A549 (cell line): ENCODE results near the gene MED23. TPM values are rescaled to one million over a fixed set of nuclear protein-coding genes. Genes with fewer than 3 reads are reported as not detected.

Source experiments
- ATAC-seq, 2 experiments: fragments of 200-7000 bp in 1 of 2; fragments of >200 bp in 1 of 2; cut with Nextera tagmentation in 1 of 2; cut with Tn5 transposase in 1 of 2; 3 replicates each; pipeline versions ENCODE4 v1.8.0 to v1.9.1; 2018 to 2020; ENCODE audit warnings: mild to moderate bottlenecking in 1 of 2, moderate library complexity in 1 of 2
- CTCF ChIA-PET: fragments of 300-600 bp; sonication (Branson Sonifier 250); formaldehyde crosslinking; extraction: SDS; loops from one replicate; lab custom pipeline; 2021; ENCODE audit warnings: antibody characterized with exemption, inconsistent platforms; lab: Yijun Ruan, JAX
- POLR2A ChIA-PET: fragments of 350-600 bp; formaldehyde crosslinking; extraction: SDS; loops from one replicate; lab custom pipeline; 2021; ENCODE audit warnings: antibody characterized with exemption, inconsistent platforms; lab: Yijun Ruan, JAX
- DNase-seq, 2 experiments: peaks; one replicate each; pipeline versions ENCODE4 v3.0.0 to v3.0.0-alpha.2; 2011 to 2016; ENCODE audit warnings: low read depth in 1 of 2, low spot score in 1 of 2
- FAIRE-seq: peaks from 2 replicates; lab custom pipeline; 2011; peaks lifted over from hg19 to GRCh38; lab: Jason Lieb, UNC
- H3K27ac ChIP-seq, 2 experiments: fragments of >200 bp; sonication (Bioruptor Twin); formaldehyde crosslinking; 3 replicates each; pipeline ENCODE4 v1.5.1; 2016 to 2017
- H3K4me1 ChIP-seq: fragments of >200 bp; sonication (Bioruptor Twin); formaldehyde crosslinking; 3 replicates; pipeline ENCODE4 v1.6.1; 2016
- H3K4me2 ChIP-seq: fragments of >200 bp; sonication (Bioruptor Twin); formaldehyde crosslinking; 3 replicates; pipeline ENCODE4 v1.6.1; 2016
- H3K4me3 ChIP-seq: fragments of >200 bp; sonication (Bioruptor Twin); formaldehyde crosslinking; 3 replicates; pipeline ENCODE4 v1.5.1; 2016
- H3K9me3 ChIP-seq: fragments of >200 bp; sonication (Bioruptor Twin); formaldehyde crosslinking; 3 replicates; pipeline ENCODE4 v1.6.1; 2016
- BCL3 ChIP-seq: fragments of >200 bp; sonication (Bioruptor Twin); formaldehyde crosslinking; IDR thresholded peaks from 3 replicates; pipeline ENCODE4 v1.6.1; 2016
- CBX8 ChIP-seq: fragments of 200-600 bp; sonication (generic); IDR thresholded peaks from 2 replicates; pipeline ENCODE4 v1.6.1; 2016
- CHD2 ChIP-seq: fragments of 150-350 bp; IDR thresholded peaks from 2 replicates; pipeline ENCODE4 v1.6.1; 2014; ENCODE audit warnings: low read length; ENCODE audit not compliant: partially characterized antibody
- CHD4 ChIP-seq: fragments of 200-600 bp; sonication (generic); IDR thresholded peaks from 2 replicates; pipeline ENCODE4 v1.6.1; 2016; ENCODE audit warnings: antibody characterized with exemption, mild to moderate bottlenecking, borderline replicate concordance
- EHMT2 ChIP-seq: fragments of 200-600 bp; sonication (generic); IDR thresholded peaks from 2 replicates; pipeline ENCODE4 v1.6.1; 2016; ENCODE audit warnings: antibody characterized with exemption, low read depth, mild to moderate bottlenecking, moderate library complexity
- FOSB ChIP-seq: fragments of 250-450 bp; sonication (Bioruptor Pico); IDR thresholded peaks from 2 replicates; pipeline ENCODE4 v1.5.0; 2020; ENCODE audit warnings: mild to moderate bottlenecking, moderate library complexity
- FOXS1 ChIP-seq: fragments of 250-450 bp; sonication (Bioruptor Pico); IDR thresholded peaks from 2 replicates; pipeline ENCODE4 v1.5.0; 2020; ENCODE audit warnings: mild to moderate bottlenecking, moderate library complexity
- HEYL ChIP-seq: fragments of 250-450 bp; sonication (Bioruptor Pico); IDR thresholded peaks from 2 replicates; pipeline ENCODE4 v1.8.0; 2021; ENCODE audit warnings: mild to moderate bottlenecking, moderate library complexity
- HOXA7 ChIP-seq: fragments of 250-450 bp; sonication (Bioruptor Pico); IDR thresholded peaks from 2 replicates; pipeline ENCODE4 v1.5.0; 2020; ENCODE audit warnings: mild to moderate bottlenecking, moderate library complexity
- HOXB13 ChIP-seq: fragments of 250-450 bp; sonication (Bioruptor Pico); IDR thresholded peaks from 2 replicates; pipeline ENCODE4 v1.5.0; 2020; ENCODE audit warnings: low read depth, mild to moderate bottlenecking, moderate library complexity
- HOXB5 ChIP-seq: fragments of 250-450 bp; sonication (Bioruptor Pico); IDR thresholded peaks from 2 replicates; pipeline ENCODE4 v1.5.0; 2020; ENCODE audit warnings: mild to moderate bottlenecking, moderate library complexity
- JUN ChIP-seq, 2 experiments: fragments of >200 bp; sonication (Bioruptor Twin); formaldehyde crosslinking; IDR thresholded peaks; 2 replicates in 1 of 2; 3 replicates in 1 of 2; pipeline ENCODE4 v1.6.1; 2016 to 2017
- KDM1A ChIP-seq: fragments of 200-600 bp; sonication (generic); IDR thresholded peaks from 2 replicates; pipeline ENCODE4 v1.6.1; 2016; ENCODE audit warnings: low read depth, mild to moderate bottlenecking
- KDM5A ChIP-seq: fragments of 200-600 bp; sonication (generic); IDR thresholded peaks from 2 replicates; pipeline ENCODE4 v1.6.1; 2016; ENCODE audit warnings: antibody characterized with exemption, mild to moderate bottlenecking
- NPAS2 ChIP-seq: fragments of 250-450 bp; sonication (Bioruptor Pico); IDR thresholded peaks from 2 replicates; pipeline ENCODE4 v1.8.0; 2022; ENCODE audit warnings: mild to moderate bottlenecking, moderate library complexity, borderline replicate concordance
- POLR2A ChIP-seq: IDR thresholded peaks from 2 replicates; pipeline ENCODE4 v1.6.1; 2012; ENCODE audit warnings: mild to moderate bottlenecking, low read length
- RAD21 ChIP-seq, 2 experiments: fragments of >200 bp in 1 of 2; sonication (Bioruptor Twin) in 1 of 2; formaldehyde crosslinking in 1 of 2; IDR thresholded peaks in 1 of 2; conservative IDR thresholded peaks in 1 of 2; 2 replicates in 1 of 2; 3 replicates in 1 of 2; pipeline ENCODE4 v1.6.1; 2012 to 2018; ENCODE audit warnings: inconsistent platforms in 1 of 2
- WGBS: methylation state at CpG from one replicate; pipeline ENCODE4 v1.1.6; 2017; ENCODE audit errors: missing lambda C conversion rate; 5-methylcytosine and 5-hydroxymethylcytosine counted together
- polyA plus RNA-seq, 4 experiments: library from polyadenylated mRNA; depleted of rRNA in 3 of 4; stranded (reverse); fragments of >200 nt; fragmentation: RNase III in 1 of 4; extraction: RNeasy Plus Mini Kit Qiagen cat#74134 plus additional on column Dnase treatment in 1 of 4; gene quantifications; 2 replicates in 3 of 4; 3 replicates in 1 of 4; pipeline ENCODE4 v1.2.3, GENCODE V29; 2011 to 2017

The MED23 gene
- polyA plus RNA-seq, 2 of the 4 experiments (the other 2 are of a cell fraction), result 7.6 to 23.1 TPM

GRCh38 chr6:131568726-131569125, 59.3 kb downstream of the MED23 start:
- H3K4me1 ChIP-seq, result no peaks in the 10 kb centered on the region
- no peak overlapping the region for H3K4me3 ChIP-seq
- no peak for TF ChIP-seq HEYL (CRISPR knock-in tag)
- no peak for TF ChIP-seq POLR2A
- TF ChIP-seq RAD21 (conservative IDR thresholded peaks at IDR 0.05 in 1 of 2, IDR thresholded peaks at IDR 0.05 in 1 of 2), result no peak
- TF ChIP-seq KDM1A, result no peak
- no peak for TF ChIP-seq CHD2
- no peak for TF ChIP-seq EHMT2
- TF ChIP-seq NPAS2, result no peak
- TF ChIP-seq BCL3, result no peak
- no peak for TF ChIP-seq JUN (IDR thresholded peaks at IDR 0.05)
- TF ChIP-seq HOXB5 (CRISPR knock-in tag), result no peak
- TF ChIP-seq, all 56 proteins: peak for 0

GRCh38 chr6:131565056-131565455, 63.0 kb downstream of the MED23 start:
- POLR2A ChIA-PET, result no interaction called here
- 55% methylated on average over 2 of the region's 2 CpGs for WGBS

More at GRCh38 chr6:131568726-131569125, 59.3 kb downstream of the MED23 start:
- Histone ChIP-seq H3K9me3 (no peaks in the 10 kb centered on the region), H3K4me2 (no peak overlapping the region), H3K27ac (no peak overlapping the region)
- CTCF ChIA-PET, result no interaction called here
- ATAC-seq (no peak), FAIRE-seq (no peak), DNase-seq (no peak)
- 75% methylated on average over 4 of the region's 4 CpGs for WGBS
- POLR2A ChIA-PET, result no interaction called here

GRCh38 chr6:131561925-131562707, 65.9 kb downstream of the MED23 start:
- H3K4me3 ChIP-seq, result no peak overlapping the region
- H3K4me2 ChIP-seq, result no peak overlapping the region
- ChIA-PET CTCF (interaction anchor here (1.7 kb wide), 1 partner anchor 13 kb away, joined by 3 read pairs; no protein-coding TSS in a partner anchor), POLR2A (no interaction called here)
- TF ChIP-seq FOXS1 (CRISPR knock-in tag), result no peak
- no peak for TF ChIP-seq FOSB (CRISPR knock-in tag)
- H3K4me1 ChIP-seq, result no peaks in the 10 kb centered on the region
- FAIRE-seq (no peak), ATAC-seq (no peak), DNase-seq (no peak)
- WGBS, result 82% methylated on average over 4 of the region's 4 CpGs
- H3K27ac ChIP-seq, result no peak overlapping the region
- H3K9me3 ChIP-seq, result no peaks in the 10 kb centered on the region

More at GRCh38 chr6:131565056-131565455, 63.0 kb downstream of the MED23 start:
- no peaks in the 10 kb centered on the region for H3K4me1 ChIP-seq
- H3K9me3 ChIP-seq, result no peaks in the 10 kb centered on the region
- H3K4me3 ChIP-seq, result no peak overlapping the region
- H3K4me2 ChIP-seq, result no peak overlapping the region
- no peak for DNase-seq
- CTCF ChIA-PET, result interaction anchor here (0.8 to 1.1 kb wide), 2 partner anchors 27 to 680 kb away, joined by 3 read pairs; no protein-coding TSS in a partner anchor
- no peak overlapping the region for H3K27ac ChIP-seq
- ATAC-seq, result no peak
- no peak for TF ChIP-seq CHD2
- no peak for FAIRE-seq

GRCh38 chr6:131558922-131559321, 69.1 kb downstream of the MED23 start:
- Histone ChIP-seq H3K9me3 (no peaks in the 10 kb centered on the region), H3K27ac (no peak overlapping the region), H3K4me3 (no peak overlapping the region), H3K4me2 (no peak overlapping the region), H3K4me1 (no peaks in the 10 kb centered on the region)
- no peak for ATAC-seq
- CTCF ChIA-PET, result no interaction called here
- POLR2A ChIA-PET, result no interaction called here
- WGBS, result 68% methylated on average over 4 of the region's 4 CpGs
- no peak for TF ChIP-seq HOXB5 (CRISPR knock-in tag)
- TF ChIP-seq HOXA7 (CRISPR knock-in tag), result no peak
- TF ChIP-seq CHD4, result no peak
- no peak for TF ChIP-seq HEYL (CRISPR knock-in tag)
- no peak for TF ChIP-seq CBX8
- TF ChIP-seq HOXB13 (CRISPR knock-in tag), result no peak
- no peak for TF ChIP-seq KDM5A
- no peak for DNase-seq
- no peak for FAIRE-seq
